Activated CD8-positive, alpha-beta memory T cell treated with anti-CD3 and anti-CD28 coated beads, Interleukin-2, amount 50 U/mL, for 24 hours (primary cell): ENCODE data around the gene SLITRK1.

Experiments used
- DNase-seq: peaks from one replicate; pipeline ENCODE4 v3.0.0-alpha.2; 2020; ENCODE audit errors: extremely low read depth

The SLITRK1 gene

DNA sequence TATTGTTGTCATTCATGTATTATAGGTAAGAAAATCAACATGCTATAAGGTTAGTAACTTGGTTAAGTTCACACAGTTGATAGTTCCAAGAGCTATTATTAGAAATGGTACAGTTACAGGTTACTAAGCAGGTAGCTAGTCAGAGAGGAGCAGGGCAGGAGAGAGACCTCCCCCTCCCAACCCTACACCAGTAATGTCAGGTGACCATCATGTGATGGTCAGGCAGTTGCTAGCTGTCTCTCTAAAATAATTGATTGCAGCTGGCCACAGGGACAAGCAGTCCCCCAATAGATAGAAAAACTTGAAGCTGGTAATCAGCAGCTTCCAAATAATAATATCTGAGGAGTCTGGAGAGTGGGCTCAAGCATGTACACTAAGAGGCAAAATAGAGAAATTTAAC, 14.6 kb downstream of the SLITRK1 start:
- DNase-seq: no peak

DNA sequence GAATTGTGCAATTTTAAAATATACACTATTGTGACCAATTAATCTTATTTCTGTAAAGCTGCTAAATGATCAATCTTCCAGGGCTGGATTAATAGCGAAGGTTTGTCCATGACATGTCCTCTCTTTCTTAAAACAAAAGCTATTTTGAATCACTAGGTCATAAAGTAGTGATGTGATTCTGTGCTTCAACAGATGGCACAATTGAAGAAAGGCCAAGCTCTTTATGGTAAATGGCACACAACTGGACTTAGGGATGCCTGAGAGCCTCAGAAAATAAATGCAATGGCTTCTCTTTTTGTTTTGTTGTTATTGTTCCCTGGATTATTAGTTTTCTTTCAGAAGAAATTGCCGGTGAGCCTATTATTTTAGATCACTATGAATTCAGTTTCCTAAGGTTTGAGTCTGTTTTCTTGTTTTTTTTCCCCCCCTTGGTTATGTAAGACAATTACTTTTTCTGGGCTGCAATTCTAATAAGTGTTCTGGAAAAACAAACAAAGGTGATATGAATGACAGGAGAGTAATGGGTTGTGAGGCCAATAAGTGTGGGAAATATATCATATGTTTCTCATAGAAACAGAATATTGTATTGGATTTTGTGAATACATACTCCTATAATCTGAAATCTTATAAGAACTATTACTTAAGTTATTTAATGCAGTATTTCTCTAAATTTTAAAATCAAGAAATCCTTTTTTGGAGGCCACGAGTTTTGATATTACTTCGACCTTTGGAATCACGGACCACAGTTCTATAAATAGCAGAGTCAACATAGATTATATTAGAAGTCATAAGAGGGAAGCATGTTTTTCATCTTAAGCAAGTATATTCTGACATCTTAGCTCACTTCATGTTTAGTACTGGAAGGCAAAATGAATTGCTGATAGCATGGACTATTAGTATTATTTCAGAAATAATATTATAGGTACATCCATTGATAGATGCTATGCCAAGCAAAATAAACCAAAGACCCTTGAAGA, 16.8 kb downstream of the SLITRK1 start:
- DNase-seq: no peak

DNA sequence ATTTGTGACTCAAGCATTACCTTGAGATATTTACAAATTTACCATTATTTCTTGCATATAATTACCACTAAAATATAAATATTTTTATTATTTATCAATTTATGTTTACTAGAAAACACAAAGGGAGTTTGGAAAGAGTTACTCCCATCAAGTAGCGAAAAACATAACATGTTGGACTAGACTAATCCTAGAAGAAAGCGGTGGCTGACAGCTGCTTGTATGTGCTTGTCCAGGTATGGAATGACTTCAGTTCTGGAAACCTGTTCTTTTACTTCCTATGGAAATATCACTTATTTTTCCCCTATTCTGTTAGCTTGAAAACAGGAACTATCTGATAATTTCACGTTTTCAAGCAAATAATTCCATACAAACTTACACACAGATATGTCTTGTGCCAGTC, 28.5 kb downstream of the SLITRK1 start:
- no peak for DNase-seq

DNA sequence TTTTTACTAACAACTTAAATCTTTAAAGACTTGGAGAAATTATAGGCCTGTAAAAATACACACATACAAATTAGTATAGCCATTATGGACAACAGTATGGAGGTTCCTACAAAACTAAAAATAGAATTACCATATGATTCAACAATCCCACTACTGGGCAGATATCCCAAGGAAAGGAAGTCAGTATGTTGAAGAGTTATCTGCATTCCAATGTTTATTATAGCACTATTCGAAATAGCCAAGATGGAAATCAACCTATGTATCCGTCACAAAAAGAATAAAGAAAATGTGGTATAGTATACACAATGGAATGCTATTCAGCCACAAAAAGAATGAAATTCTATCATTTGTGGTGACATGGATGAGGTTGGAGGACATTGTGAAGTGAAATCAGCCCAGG, 37.2 kb downstream of the SLITRK1 start:
- no peak for DNase-seq

DNA sequence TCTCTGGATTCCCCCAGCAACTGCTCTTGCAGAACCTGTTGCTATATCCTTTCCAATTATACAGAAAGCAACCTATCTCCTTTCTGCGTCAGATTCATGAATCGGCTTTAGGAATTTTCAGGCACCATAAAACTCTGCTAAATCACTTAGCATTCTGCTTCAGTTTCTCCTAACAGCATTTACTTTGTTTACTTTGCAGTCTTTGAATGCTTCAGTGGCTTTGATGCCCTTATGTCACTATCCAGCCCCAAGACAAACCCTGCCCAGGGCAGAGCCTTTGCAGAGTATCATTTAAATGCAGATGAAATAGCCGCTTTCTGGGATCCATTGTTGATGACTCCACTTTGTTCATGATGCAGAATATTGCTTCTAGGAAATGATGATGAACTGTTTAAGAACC, 43.1 kb downstream of the SLITRK1 start:
- DNase-seq: no peak

DNA sequence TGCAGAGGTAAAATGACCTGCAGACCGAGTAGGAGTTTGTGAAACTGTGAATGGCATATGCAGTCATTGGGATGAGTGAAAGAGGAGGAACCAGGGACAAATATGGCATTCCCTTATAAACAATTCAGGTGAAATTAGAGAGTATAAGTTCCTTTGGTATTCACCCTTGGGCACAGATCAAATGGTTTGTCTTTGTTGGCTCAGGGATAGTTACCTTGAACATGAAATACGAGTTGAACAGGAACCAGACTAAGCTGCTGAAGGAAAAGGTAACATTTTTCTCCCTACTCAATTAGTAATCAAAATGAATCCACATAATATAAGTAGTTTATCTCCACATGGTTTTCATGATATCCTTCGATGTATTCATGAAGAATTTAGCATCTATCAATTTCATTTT, 50.5 kb downstream of the SLITRK1 start:
- DNase-seq: no peak

DNA sequence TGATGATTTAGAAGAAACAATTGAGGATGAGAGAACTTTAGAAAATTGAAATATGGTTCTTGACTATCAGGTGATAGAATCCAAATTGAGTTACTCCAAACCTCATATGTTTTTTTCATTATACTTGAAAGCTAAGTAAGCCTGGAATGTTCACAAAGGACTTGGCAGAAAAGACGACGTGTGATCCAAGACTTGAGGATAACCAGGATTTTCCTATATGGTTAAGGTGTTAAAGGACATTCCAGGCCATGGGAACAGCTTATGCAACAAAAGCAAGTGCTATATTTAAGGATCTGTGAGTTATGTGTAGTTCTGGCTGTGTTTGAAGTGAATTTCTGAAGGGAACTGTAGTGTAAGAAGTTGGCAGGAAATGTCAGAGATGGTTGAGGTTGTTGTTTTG, 52.5 kb downstream of the SLITRK1 start:
- no peak for DNase-seq

DNA sequence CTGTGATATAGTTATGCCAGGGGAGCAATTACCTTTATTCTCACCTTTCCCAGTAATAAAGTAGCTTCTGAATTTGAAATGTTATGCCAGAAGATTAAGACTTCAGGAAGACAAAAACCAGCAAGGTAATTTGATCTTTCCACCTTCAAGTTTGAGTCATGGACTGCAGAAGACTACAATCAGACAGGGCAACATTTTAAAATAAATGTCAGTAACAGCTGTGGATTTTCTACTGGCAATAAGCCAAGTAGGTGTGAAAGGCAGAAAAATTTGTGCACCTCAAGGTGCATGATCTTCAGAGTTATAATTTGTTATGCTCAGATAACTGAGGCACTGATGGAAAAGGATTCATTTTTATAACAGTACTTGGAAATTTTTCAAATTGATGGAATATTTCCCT, 54.9 kb downstream of the SLITRK1 start:
- DNase-seq: no peak
